Vagina (tissue), 2 donors: ENCODE data around the gene PRDX4. TPM values are rescaled to one million over a fixed set of nuclear protein-coding genes. Genes with fewer than 3 reads are reported as not detected.

Experiments
- DNase-seq, 2 donors: peaks; one replicate each; pipeline ENCODE4 v3.0.0-alpha.2; 2017; ENCODE audit errors: extremely low spot score in 2 of 2
- H3K27ac ChIP-seq: fragments of 200-600 bp; sonication (generic); one replicate; pipeline ENCODE4 v1.5.1; 2019
- H3K27me3 ChIP-seq: fragments of 200-600 bp; sonication (generic); one replicate; pipeline ENCODE4 v1.5.1; 2019
- H3K36me3 ChIP-seq, 2 donors: fragments of 200-600 bp; sonication (generic); one replicate each; pipeline ENCODE4 v1.5.1; 2017 to 2019
- H3K4me1 ChIP-seq: fragments of 200-600 bp; sonication (generic); one replicate; pipeline ENCODE4 v1.5.1; 2019
- H3K4me3 ChIP-seq, 2 donors: fragments of 200-600 bp; sonication (generic); 1 replicate in 1 of 2; 2 replicates in 1 of 2; pipeline ENCODE4 v1.5.1; 2016 to 2019
- H3K9me3 ChIP-seq: fragments of 200-600 bp; sonication (generic); one replicate; pipeline ENCODE4 v1.5.1; 2019
- CTCF ChIP-seq, 3 experiments: fragments of 450-650 bp in 2 of 3; fragments of 200-600 bp in 1 of 3; sonication (generic) in 1 of 3; IDR thresholded peaks; one replicate each; pipeline ENCODE4 v1.5.1; 2017 to 2019; ENCODE audit warnings: antibody characterized with exemption in 3 of 3, mild to moderate bottlenecking in 2 of 3, moderate library complexity in 2 of 3
- POLR2A ChIP-seq, 2 donors: fragments of 450-650 bp; IDR thresholded peaks; one replicate each; pipeline ENCODE4 v1.6.1; 2017; ENCODE audit warnings: antibody characterized with exemption in 2 of 2, mild to moderate bottlenecking in 2 of 2, moderate library complexity in 2 of 2
- POLR2AphosphoS5 ChIP-seq, 2 donors: sonication (generic); formaldehyde crosslinking; IDR thresholded peaks; one replicate each; pipeline ENCODE4 v1.9.0; 2017; ENCODE audit warnings: antibody characterized with exemption in 2 of 2, mild to moderate bottlenecking in 2 of 2, low read depth in 1 of 2; ENCODE audit not compliant: insufficient read depth in 1 of 2
- intact Hi-C: fragments of 100-400 bp; cut with DNase I; formaldehyde crosslinking; loops from one replicate; pipeline ENCODE4 v1.15.1; 2023
- total RNA-seq: library from RNA; depleted of rRNA; stranded (reverse); fragments of >200 nt; gene quantifications from one replicate; pipeline ENCODE4 v1.2.3, GENCODE V29; 2016

PRDX4 gene
- total RNA-seq, 1 donor from 2014 or later, result 98.2 TPM

GRCh38 chrX:23628131-23628530 is 39.2 kb upstream of the PRDX4 start:
- no peak overlapping the region for H3K4me3 ChIP-seq
- no peaks in the 10 kb centered on the region for H3K36me3 ChIP-seq
- H3K27ac ChIP-seq, result no peak overlapping the region
- TF ChIP-seq CTCF (IDR thresholded peaks at IDR 0.05) (no peak), POLR2AphosphoS5 (IDR thresholded peaks at IDR 0.05; ENCODE audit: insufficient read depth in 1 of 2, low read depth in 1 of 2) (no peak), POLR2A (IDR thresholded peaks at IDR 0.05) (no peak)
- H3K4me1 ChIP-seq, result no peaks in the 10 kb centered on the region
- intact Hi-C loops, result no loop called here
- H3K27me3 ChIP-seq, result no peaks in the 10 kb centered on the region
- H3K9me3 ChIP-seq, result no peaks in the 10 kb centered on the region
- no peak for DNase-seq

- no peak overlapping the region for H3K4me3 ChIP-seq
- TF ChIP-seq POLR2AphosphoS5 (IDR thresholded peaks at IDR 0.05; ENCODE audit: insufficient read depth in 1 of 2, low read depth in 1 of 2), result no peak
- no peak for TF ChIP-seq CTCF (IDR thresholded peaks at IDR 0.05)
- no peak for TF ChIP-seq POLR2A (IDR thresholded peaks at IDR 0.05)
- H3K27me3 ChIP-seq, result no peaks in the 10 kb centered on the region
- intact Hi-C loops, result no loop called here
- H3K27ac ChIP-seq, result no peak overlapping the region
- H3K9me3 ChIP-seq, result no peaks in the 10 kb centered on the region
- H3K36me3 ChIP-seq, result no peaks in the 10 kb centered on the region
- DNase-seq, result no peak
- H3K4me1 ChIP-seq, result no peaks in the 10 kb centered on the region
These were observed 36.2 kb upstream of the PRDX4 start for GRCh38 chrX:23631136-23631535.

GRCh38 chrX:23633834-23634580 is 33.3 kb upstream of the PRDX4 start:
- H3K36me3 ChIP-seq, result no peaks in the 10 kb centered on the region
- intact Hi-C loops, result no loop called here
- H3K9me3 ChIP-seq, result no peaks in the 10 kb centered on the region
- H3K27me3 ChIP-seq, result no peaks in the 10 kb centered on the region
- no peaks in the 10 kb centered on the region for H3K4me1 ChIP-seq
- TF ChIP-seq POLR2AphosphoS5 (IDR thresholded peaks at IDR 0.05; ENCODE audit: insufficient read depth in 1 of 2, low read depth in 1 of 2) (no peak), CTCF (IDR thresholded peaks at IDR 0.05) (no peak)
- H3K4me3 ChIP-seq, result no peak overlapping the region
- no peak overlapping the region for H3K27ac ChIP-seq
- no peak for DNase-seq

- no peak for DNase-seq
- Histone ChIP-seq H3K27me3 (no peaks in the 10 kb centered on the region), H3K27ac (no peak overlapping the region), H3K36me3 (no peaks in the 10 kb centered on the region), H3K4me1 (no peaks in the 10 kb centered on the region), H3K4me3 (no peak overlapping the region), H3K9me3 (no peaks in the 10 kb centered on the region)
- intact Hi-C loops, result no loop called here
- TF ChIP-seq POLR2AphosphoS5 (IDR thresholded peaks at IDR 0.05; ENCODE audit: insufficient read depth in 1 of 2, low read depth in 1 of 2) (no peak), CTCF (IDR thresholded peaks at IDR 0.05) (no peak), POLR2A (IDR thresholded peaks at IDR 0.05) (no peak)
These were observed 30.1 kb upstream of the PRDX4 start for GRCh38 chrX:23637187-23637586.

- no peaks in the 10 kb centered on the region for H3K27me3 ChIP-seq
- H3K4me3 ChIP-seq, result no peak overlapping the region
These were observed 24.3 kb upstream of the PRDX4 start for GRCh38 chrX:23643020-23643419.

More at GRCh38 chrX:23643020-23643419, 24.3 kb upstream of the PRDX4 start:
- Histone ChIP-seq H3K9me3 (no peaks in the 10 kb centered on the region), H3K36me3 (no peaks in the 10 kb centered on the region), H3K27ac (no peak overlapping the region), H3K4me1 (no peaks in the 10 kb centered on the region)
- intact Hi-C loops, result no loop called here
- TF ChIP-seq POLR2A (IDR thresholded peaks at IDR 0.05) (no peak), CTCF (IDR thresholded peaks at IDR 0.05) (no peak), POLR2AphosphoS5 (IDR thresholded peaks at IDR 0.05; ENCODE audit: insufficient read depth in 1 of 2, low read depth in 1 of 2) (no peak)
- no peak for DNase-seq
